Stomach (tissue), 9 donors: ENCODE data around the gene OSBPL2. TPM values are rescaled to one million over a fixed set of nuclear protein-coding genes. Genes with fewer than 3 reads are reported as not detected.

Experiments used
- DNase-seq, 2 donors: peaks; one replicate each; pipeline versions ENCODE4 v3.0.0 to v3.0.0-alpha.2; 2013 to 2019
- H3K27ac ChIP-seq, 5 donors: fragments of 200-600 bp in 4 of 5; sonication (generic) in 4 of 5; one replicate each; pipeline ENCODE4 v1.5.1; 2013 to 2019; ENCODE audit warnings: mild to moderate bottlenecking in 1 of 5, moderate library complexity in 1 of 5
- H3K27me3 ChIP-seq, 3 donors: fragments of 200-600 bp; sonication (generic); one replicate each; pipeline ENCODE4 v1.5.1; 2017 to 2019; ENCODE audit warnings: mixed run types in 1 of 3
- H3K36me3 ChIP-seq, 4 donors: fragments of 200-600 bp; sonication (generic); 1 replicate in 3 of 4; 2 replicates in 1 of 4; pipeline ENCODE4 v1.5.1; 2016 to 2019
- H3K4me1 ChIP-seq, 4 donors: fragments of 200-600 bp; sonication (generic); one replicate each; pipeline ENCODE4 v1.5.1; 2016 to 2019
- H3K4me3 ChIP-seq, 4 donors: fragments of 200-600 bp; sonication (generic) in 3 of 4; one replicate each; pipeline ENCODE4 v1.5.1; 2016 to 2019; ENCODE audit warnings: mild to moderate bottlenecking in 1 of 4
- H3K9me3 ChIP-seq, 4 donors: fragments of 200-600 bp; sonication (generic); one replicate each; pipeline ENCODE4 v1.5.1; 2016 to 2019
- CTCF ChIP-seq, 7 experiments: fragments of 450-650 bp in 4 of 7; fragments of 200-600 bp in 3 of 7; sonication (generic) in 3 of 7; IDR thresholded peaks; one replicate each; pipeline ENCODE4 v1.5.1; 2016 to 2019; ENCODE audit warnings: antibody characterized with exemption in 7 of 7, control low read depth in 2 of 7, mild to moderate bottlenecking in 1 of 7
- EP300 ChIP-seq: sonication (generic); formaldehyde crosslinking; IDR thresholded peaks from one replicate; pipeline ENCODE4 v1.6.1; 2017; ENCODE audit warnings: antibody characterized with exemption
- POLR2A ChIP-seq, 4 donors: fragments of 450-650 bp; IDR thresholded peaks; one replicate each; pipeline ENCODE4 v1.6.1; 2016; ENCODE audit warnings: antibody characterized with exemption in 4 of 4, control low read depth in 2 of 4, mild to moderate bottlenecking in 1 of 4, moderate library complexity in 1 of 4
- POLR2AphosphoS5 ChIP-seq, 3 donors: sonication (generic); formaldehyde crosslinking; IDR thresholded peaks; one replicate each; pipeline ENCODE4 v1.6.1; 2016; ENCODE audit warnings: antibody characterized with exemption in 3 of 3
- WGBS, 5 donors: extraction: QIAGEN DNeasy Blood & Tissue Kit in 3 of 5; methylation state at CpG; one replicate each; pipeline versions ENCODE4 v1.1.5 to v1.1.7; 2013 to 2018; 5-methylcytosine and 5-hydroxymethylcytosine counted together
- intact Hi-C: fragments of 100-400 bp; cut with DNase I; formaldehyde crosslinking; loops from one replicate; pipeline ENCODE4 v1.15.1; 2023; ENCODE audit warnings: low total_unique reads
- polyA plus RNA-seq, 3 donors: library from polyadenylated mRNA; stranded (reverse); fragments of 200-250 nt; gene quantifications; one replicate each; pipeline ENCODE4 v1.2.3, GENCODE V29; 2013
- total RNA-seq, 5 donors: library from RNA; depleted of rRNA; stranded (reverse); fragments of >200 nt; gene quantifications; one replicate each; pipeline versions ENCODE4 v1.1.0 to v1.2.3, GENCODE V29; 2014 to 2016
- donor health status: healthy with polysubstance abuse.
- donor health status: Bipolar disorder and iron deficiency.
- donor health status: healthy.

Gene OSBPL2
- total and polyA plus RNA-seq, 8 donors: 15.1 to 83.4 (median 36.7) TPM

GRCh38 chr20:62229667-62230066 lies 8.7 kb upstream of the OSBPL2 start:
- TF ChIP-seq POLR2A (IDR thresholded peaks at IDR 0.05) (no peak), POLR2AphosphoS5 (IDR thresholded peaks at IDR 0.05) (no peak), EP300 (no peak), CTCF (IDR thresholded peaks at IDR 0.05) (no peak)
- Histone ChIP-seq H3K27me3 (peaks cover 0 to 85% (median 13%) of the 10 kb centered on the region in 3 donors), H3K4me3 (no peak overlapping the region), H3K4me1 (peaks cover 6 to 26% (median 13%) of the 10 kb centered on the region in 4 donors), H3K36me3 (no peaks in the 10 kb centered on the region), H3K27ac (no peak overlapping the region), H3K9me3 (no peaks in the 10 kb centered on the region)
- intact Hi-C loops: no loop called here
- DNase-seq: no peak
- 65 to 78% (median 69%) methylated on average over 4 of the region's 4 CpGs for WGBS, 5 donors

GRCh38 chr20:62230276-62230675 lies 8.0 kb upstream of the OSBPL2 start:
- DNase-seq: no peak
- no peak overlapping the region for H3K4me3 ChIP-seq
- 89 to 98% (median 96%) methylated on average over 2 of the region's 2 CpGs for WGBS, 5 donors
- intact Hi-C loops: no loop called here
- H3K36me3 ChIP-seq: no peaks in the 10 kb centered on the region
- TF ChIP-seq POLR2AphosphoS5 (IDR thresholded peaks at IDR 0.05): no peak
- no peak for TF ChIP-seq POLR2A (IDR thresholded peaks at IDR 0.05)
- no peak for TF ChIP-seq EP300
- H3K27ac ChIP-seq: no peak overlapping the region
- H3K27me3 ChIP-seq: peaks cover 0 to 85% (median 13%) of the 10 kb centered on the region in 3 donors
- peaks cover 8 to 32% (median 19%) of the 10 kb centered on the region in 4 donors for H3K4me1 ChIP-seq
- no peaks in the 10 kb centered on the region for H3K9me3 ChIP-seq

GRCh38 chr20:62230696-62231095 lies 7.6 kb upstream of the OSBPL2 start:
- Histone ChIP-seq H3K4me3 (no peak overlapping the region), H3K4me1 (peaks cover 12 to 36% (median 22%) of the 10 kb centered on the region in 4 donors), H3K36me3 (no peaks in the 10 kb centered on the region), H3K27me3 (peaks cover 0 to 85% (median 13%) of the 10 kb centered on the region in 3 donors), H3K9me3 (no peaks in the 10 kb centered on the region), H3K27ac (no peak overlapping the region)
- TF ChIP-seq EP300 (no peak), POLR2A (IDR thresholded peaks at IDR 0.05) (no peak), POLR2AphosphoS5 (IDR thresholded peaks at IDR 0.05) (no peak), CTCF (IDR thresholded peaks at IDR 0.05) (no peak)
- no peak for DNase-seq
- WGBS, 5 donors: 88 to 97% (median 90%) methylated on average over 4 to 10 of the region's 10 CpGs
- intact Hi-C loops: no loop called here

- Histone ChIP-seq H3K27me3 (peaks cover 0 to 81% (median 13%) of the 10 kb centered on the region in 3 donors), H3K4me1 (peaks cover 14 to 37% (median 22%) of the 10 kb centered on the region in 4 donors), H3K36me3 (no peaks in the 10 kb centered on the region), H3K27ac (no peak overlapping the region), H3K9me3 (no peaks in the 10 kb centered on the region), H3K4me3 (no peak overlapping the region)
- DNase-seq: no peak
- intact Hi-C loops: no loop called here
- TF ChIP-seq POLR2A (IDR thresholded peaks at IDR 0.05): no peak
- no peak for TF ChIP-seq POLR2AphosphoS5 (IDR thresholded peaks at IDR 0.05)
- no peak for TF ChIP-seq CTCF (IDR thresholded peaks at IDR 0.05)
- no peak for TF ChIP-seq EP300
- WGBS, 5 donors: 82 to 95% (median 91%) methylated on average over 6 of the region's 6 CpGs
Observed at GRCh38 chr20:62231292-62231691, 7.0 kb upstream of the OSBPL2 start.

- Histone ChIP-seq H3K36me3 (no peaks in the 10 kb centered on the region), H3K4me3 (no peak overlapping the region), H3K4me1 (peaks cover 16 to 38% (median 23%) of the 10 kb centered on the region in 4 donors), H3K9me3 (no peaks in the 10 kb centered on the region), H3K27me3 (peaks cover 0 to 72% (median 7%) of the 10 kb centered on the region in 3 donors), H3K27ac (no peak overlapping the region)
- TF ChIP-seq POLR2A (IDR thresholded peaks at IDR 0.05) (no peak), CTCF (IDR thresholded peaks at IDR 0.05) (no peak), POLR2AphosphoS5 (IDR thresholded peaks at IDR 0.05) (no peak), EP300 (no peak)
- WGBS, 5 donors: 52 to 70% (median 62%) methylated on average over 5 to 7 of the region's 7 CpGs
- intact Hi-C loops: no loop called here
- DNase-seq: peak in 1 of 2 donors; percentile 79
Observed at GRCh38 chr20:62232194-62232593, 6.1 kb upstream of the OSBPL2 start.
